Measurements from ENCODE around the gene CTTNBP2NL. TPM values are rescaled to one million over a fixed set of nuclear protein-coding genes. Genes with fewer than 3 reads are reported as not detected.
"Not testable (repeated sequence)": the region's sequence is repeated elsewhere in the genome, so short reads cannot be mapped to it uniquely, and the experiment has no call there.

Gene CTTNBP2NL
- total RNA-seq, 1 donor from 2014 or later, result 59.4 TPM

- no peaks in the 10 kb centered on the region for H3K9me3 ChIP-seq
- DNase-seq (no peak), ATAC-seq (no peak)
- H3K4me3 ChIP-seq, result no peak overlapping the region
- no peak for TF ChIP-seq CTCF (IDR thresholded peaks at IDR 0.05)
- no peak overlapping the region for H3K27ac ChIP-seq
- H3K27me3 ChIP-seq, result no peaks in the 10 kb centered on the region
- peaks cover 11% of the 10 kb centered on the region for H3K36me3 ChIP-seq
- intact Hi-C loops (cut with DNase I), result no loop called here
- H3K4me1 ChIP-seq, result peaks cover 16% of the 10 kb centered on the region
These were observed 49.6 kb downstream of the CTTNBP2NL start for GRCh38 chr1:112445596-112445995.

GRCh38 chr1:112446411-112446810, 50.4 kb downstream of the CTTNBP2NL start:
- Histone ChIP-seq H3K4me1 (peaks cover 13% of the 10 kb centered on the region), H3K27ac (no peak overlapping the region), H3K4me3 (no peak overlapping the region), H3K36me3 (peaks cover 11% of the 10 kb centered on the region), H3K9me3 (no peaks in the 10 kb centered on the region), H3K27me3 (no peaks in the 10 kb centered on the region)
- no peak for TF ChIP-seq CTCF (IDR thresholded peaks at IDR 0.05)
- intact Hi-C loops (cut with DNase I), result no loop called here
- no peak for DNase-seq
- peak; percentile 41 for ATAC-seq

- Histone ChIP-seq H3K36me3 (peaks cover 11% of the 10 kb centered on the region), H3K27ac (peak overlapping the region; percentile 30), H3K9me3 (no peaks in the 10 kb centered on the region), H3K4me1 (peaks cover 13% of the 10 kb centered on the region), H3K27me3 (no peaks in the 10 kb centered on the region), H3K4me3 (no peak overlapping the region)
- DNase-seq (no peak), ATAC-seq (no peak)
- no peak for TF ChIP-seq CTCF (IDR thresholded peaks at IDR 0.05)
- intact Hi-C loops (cut with DNase I), result no loop called here
These were observed 53.1 kb downstream of the CTTNBP2NL start for GRCh38 chr1:112448904-112449629.

- no peak for TF ChIP-seq CTCF (IDR thresholded peaks at IDR 0.05)
- H3K27me3 ChIP-seq, result no peaks in the 10 kb centered on the region
- H3K27ac ChIP-seq, result peak overlapping the region; percentile 11
- H3K4me3 ChIP-seq, result no peak overlapping the region
- no peak for ATAC-seq
- no peaks in the 10 kb centered on the region for H3K9me3 ChIP-seq
- peaks cover 16% of the 10 kb centered on the region for H3K36me3 ChIP-seq
- no peak for DNase-seq
- H3K4me1 ChIP-seq, result peaks cover 13% of the 10 kb centered on the region
- intact Hi-C loops (cut with DNase I), result no loop called here
These were observed 53.6 kb downstream of the CTTNBP2NL start for GRCh38 chr1:112449630-112449983.

- H3K27ac ChIP-seq, result no peak overlapping the region
- intact Hi-C loops (cut with DNase I), result no loop called here
- ATAC-seq, result no peak
These were observed 54.8 kb downstream of the CTTNBP2NL start for GRCh38 chr1:112450773-112451172.

GRCh38 chr1:112451301-112451700, 55.3 kb downstream of the CTTNBP2NL start:
- H3K9me3 ChIP-seq; DNase-seq; H3K27me3 ChIP-seq; H3K4me1 ChIP-seq; intact Hi-C loops (cut with DNase I); H3K27ac ChIP-seq; H3K4me3 ChIP-seq; ATAC-seq: not testable (repeated sequence)
- peaks cover 32% of the 10 kb centered on the region for H3K36me3 ChIP-seq

More at GRCh38 chr1:112450773-112451172, 54.8 kb downstream of the CTTNBP2NL start:
- no peak overlapping the region for H3K4me3 ChIP-seq
- no peak for TF ChIP-seq CTCF (IDR thresholded peaks at IDR 0.05)
- no peaks in the 10 kb centered on the region for H3K27me3 ChIP-seq
- no peak for DNase-seq
- no peaks in the 10 kb centered on the region for H3K9me3 ChIP-seq
- H3K4me1 ChIP-seq, result peaks cover 10% of the 10 kb centered on the region
- H3K36me3 ChIP-seq, result peaks cover 26% of the 10 kb centered on the region

All from upper lobe of right lung (tissue), 1 donor.